K562 (cell line): ENCODE measurements around the gene PNP. TPM values are rescaled to one million over a fixed set of nuclear protein-coding genes. Genes with fewer than 3 reads are reported as not detected.

ENCODE experiments used
- CHD7 ChIP-seq: fragments of 200-600 bp; sonication (generic); IDR thresholded peaks from one replicate; pipeline ENCODE4 v1.6.1; 2012; ENCODE audit warnings: mild to moderate bottlenecking, low read depth, low read length, inconsistent platforms
- FOSL1 ChIP-seq: fragments of 200-800 bp; sonication (Bioruptor generic); conservative IDR thresholded peaks from 2 replicates; pipeline ENCODE4 v1.6.1; 2016; ENCODE audit warnings: missing genetic modification characterization, missing compliant biosample characterization
- FOXM1 ChIP-seq, 2 experiments: fragments of 450-650 bp in 1 of 2; sonication (generic) in 1 of 2; formaldehyde crosslinking in 1 of 2; IDR thresholded peaks; 2 replicates each; pipeline versions ENCODE4 v1.6.1 to v1.9.0; 2017 to 2022; ENCODE audit warnings: low read depth in 2 of 2, mild to moderate bottlenecking in 2 of 2, missing genetic modification reagents in 1 of 2, moderate library complexity in 1 of 2
- MAX ChIP-seq: sonication (generic); formaldehyde crosslinking; IDR thresholded peaks from 2 replicates; pipeline ENCODE4 v1.9.0; 2022; ENCODE audit warnings: mild to moderate bottlenecking, missing genetic modification reagents
- ZNF124 ChIP-seq: sonication (generic); formaldehyde crosslinking; IDR thresholded peaks from 2 replicates; pipeline ENCODE4 v1.8.1; 2022; ENCODE audit warnings: missing genetic modification reagents
- ZNF133 ChIP-seq: fragments of 250-450 bp; sonication (Bioruptor Pico); IDR thresholded peaks from 2 replicates; pipeline ENCODE4 v1.4.0; 2020; ENCODE audit warnings: mild to moderate bottlenecking
- ZNF263 ChIP-seq: sonication (generic); formaldehyde crosslinking; IDR thresholded peaks from 2 replicates; pipeline ENCODE4 v1.8.0; 2022; ENCODE audit warnings: mild to moderate bottlenecking, missing genetic modification reagents, borderline replicate concordance
- ZNF609 ChIP-seq: sonication (generic); formaldehyde crosslinking; IDR thresholded peaks from 2 replicates; pipeline ENCODE4 v1.8.1; 2023; ENCODE audit warnings: missing genetic modification reagents, mild to moderate bottlenecking, borderline replicate concordance
- polyA plus RNA-seq, 8 experiments: library from polyadenylated mRNA; depleted of rRNA in 4 of 8; stranded (reverse) in 5 of 8; unstranded in 3 of 8; fragments of >200 nt; fragmentation: Nextera tagmentation in 2 of 8; fragmentation: Illumina TruSeq in 1 of 8; extraction: Ambion mirVana in 2 of 8; extraction: Trizol in 1 of 8; gene quantifications; 2 replicates each; pipeline versions ENCODE4 v1.2.1 to v1.2.3, GENCODE V29; 2011 to 2014; ENCODE audit warnings: inconsistent platforms in 1 of 8, missing spikeins in 1 of 8
- total RNA-seq, 7 experiments: library from RNA; depleted of rRNA in 6 of 7; stranded (reverse); fragments of >200 nt in 6 of 7; fragmentation: Illumina TruSeq in 2 of 7; extraction: Trizol in 2 of 7; gene quantifications; 2 replicates each; pipeline versions ENCODE4 v1.2.1 to v1.2.3, GENCODE V29; 2011 to 2021; ENCODE audit warnings: low replicate concordance in 1 of 7

The PNP gene
- total and polyA plus RNA-seq, 9 of the 15 experiments (the other 6 are each of a cell fraction or from before 2014, with no cell fraction given): 92.5 to 288 (median 137) TPM

DNA sequence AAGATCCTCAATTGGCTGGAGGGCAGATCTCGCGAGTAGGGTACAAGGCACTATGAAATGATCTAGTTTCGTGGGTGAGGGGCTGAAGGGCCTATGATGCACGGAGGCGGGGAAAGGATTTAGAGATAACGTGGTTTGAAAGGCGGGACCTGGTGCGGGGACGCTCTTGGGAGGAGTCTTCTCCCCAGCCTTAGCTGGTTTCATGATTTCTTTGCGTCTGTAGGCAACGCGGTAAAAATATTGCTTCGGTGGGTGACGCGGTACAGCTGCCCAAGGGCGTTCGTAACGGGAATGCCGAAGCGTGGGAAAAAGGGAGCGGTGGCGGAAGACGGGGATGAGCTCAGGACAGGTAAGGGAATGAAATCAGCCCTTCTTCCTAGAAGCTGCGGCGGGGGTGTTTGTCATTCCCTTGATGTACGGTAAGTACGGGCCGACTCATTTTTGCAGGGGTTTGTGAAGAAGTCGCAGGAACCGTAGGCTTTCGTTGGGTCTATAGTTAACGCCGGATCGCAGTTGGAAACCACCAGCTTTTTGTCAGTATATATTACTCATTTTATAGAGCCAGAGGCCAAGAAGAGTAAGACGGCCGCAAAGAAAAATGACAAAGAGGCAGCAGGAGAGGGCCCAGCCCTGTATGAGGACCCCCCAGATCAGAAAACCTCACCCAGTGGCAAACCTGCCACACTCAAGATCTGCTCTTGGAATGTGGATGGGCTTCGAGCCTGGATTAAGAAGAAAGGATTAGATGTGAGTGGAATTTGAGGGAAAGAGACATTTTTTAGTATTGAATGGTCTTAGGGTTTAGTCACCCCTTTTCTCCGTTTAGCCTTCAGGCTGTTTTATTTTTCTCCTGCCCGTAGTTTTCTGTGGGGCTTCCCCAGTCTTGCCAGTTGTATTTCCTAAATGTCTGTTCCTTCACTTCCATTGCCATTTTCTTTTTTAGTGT lies 13.6 kb upstream of the PNP start (continued):
- TF ChIP-seq ZNF609 (CRISPR knock-in tag) (no peak), FOXM1 (IDR thresholded peaks at IDR 0.05; ENCODE audit: low read depth) (no peak), FOXM1 (CRISPR knock-in tag; IDR thresholded peaks at IDR 0.05; ENCODE audit: low read depth) (no peak; the same call in 1 of the 2 replicates), ZNF124 (CRISPR knock-in tag) (no peak), MAX (peak; percentile 63), ZNF133 (CRISPR knock-in tag) (no peak), CHD7 (no peak), ZNF263 (no peak), FOSL1 (no peak; the same call in 1 of the 2 replicates)
